Fibroblast of villous mesenchyme (primary cell): ENCODE results near the gene C10orf105. TPM values are rescaled to one million over a fixed set of nuclear protein-coding genes. Genes with fewer than 3 reads are reported as not detected.

ENCODE experiments used
- DNase-seq: peaks from one replicate; pipeline ENCODE4 v3.0.0-alpha.2; 2010; ENCODE audit warnings: low read depth
- H3K4me3 ChIP-seq: 2 replicates; pipeline ENCODE4 v1.5.1; 2011; ENCODE audit warnings: low read depth, mild to moderate bottlenecking, low read length
- CTCF ChIP-seq: IDR thresholded peaks from 2 replicates; pipeline ENCODE4 v1.5.1; 2012; ENCODE audit warnings: low read depth, mild to moderate bottlenecking, low read length; ENCODE audit not compliant: insufficient read depth
- total RNA-seq: library from RNA; depleted of rRNA; stranded (reverse); fragments of >200 nt; gene quantifications from 2 replicates; pipeline ENCODE4 v1.2.3, GENCODE V29; 2012

C10orf105 gene
- total RNA-seq, 1 donor, result not detected

DNA sequence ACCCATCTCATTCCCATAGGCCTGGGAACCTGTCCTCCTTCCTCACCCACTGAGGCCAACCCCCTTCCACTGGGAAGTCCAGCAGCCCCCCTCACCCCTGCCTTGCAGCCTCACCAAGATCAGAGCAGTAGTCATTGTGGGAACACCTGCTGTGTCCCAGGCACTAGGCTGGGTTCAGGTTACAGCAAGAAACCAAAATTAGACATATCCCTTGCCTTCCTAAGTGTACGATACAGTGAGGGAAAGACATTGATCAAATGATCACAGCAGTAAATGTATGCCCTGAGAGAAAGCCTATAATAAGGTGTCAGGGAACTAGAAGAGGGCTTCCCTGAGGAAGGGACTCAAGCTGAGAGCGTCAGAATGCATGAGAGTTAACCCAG is 17.0 kb upstream of the C10orf105 start:
- TF ChIP-seq CTCF, result no peak
- DNase-seq, result no peak
- no peak overlapping the region for H3K4me3 ChIP-seq

DNA sequence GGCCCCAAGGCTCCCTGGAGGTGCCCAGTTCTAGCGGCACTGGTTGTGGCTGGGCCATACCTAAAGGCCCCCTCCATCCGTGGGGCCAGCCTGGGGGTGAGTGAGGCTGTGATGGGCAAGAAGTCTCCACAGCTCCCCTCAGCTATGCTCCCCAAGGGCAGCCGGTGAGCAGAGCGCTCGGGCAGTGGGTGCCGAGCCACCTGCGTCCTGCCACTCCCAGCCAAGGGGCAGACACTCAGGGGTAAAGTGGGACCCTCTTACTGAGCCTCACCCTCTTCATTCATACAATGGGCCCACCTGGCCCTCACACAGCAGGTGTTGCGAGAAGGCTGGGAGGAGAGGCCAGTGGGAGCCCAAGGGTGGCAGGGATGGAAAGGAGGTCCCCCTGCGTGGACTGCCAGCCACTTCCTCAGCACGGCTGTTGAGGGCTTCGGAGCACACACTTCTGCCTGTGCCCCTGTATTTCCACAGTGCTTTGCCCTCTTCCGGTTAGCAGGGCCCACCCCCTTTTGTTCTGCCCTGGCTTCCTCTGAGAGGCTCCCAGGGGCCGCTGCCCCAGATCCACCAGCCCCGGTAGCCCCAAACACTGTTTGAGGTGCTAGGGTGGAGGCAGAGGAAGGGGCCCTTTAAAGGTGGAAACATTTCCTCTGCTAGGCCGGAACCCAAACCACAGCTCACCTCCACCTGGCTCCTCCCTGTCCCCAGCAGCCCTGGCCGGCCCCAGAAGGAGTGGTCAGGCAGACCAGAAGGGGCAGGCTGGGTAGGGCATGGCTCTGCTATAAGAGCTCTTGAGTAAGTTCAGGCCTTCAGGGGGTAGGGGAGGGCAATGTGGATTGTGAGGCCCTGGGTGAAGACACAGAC is 16.4 kb upstream of the C10orf105 start:
- no peak overlapping the region for H3K4me3 ChIP-seq
- TF ChIP-seq CTCF, result no peak
- DNase-seq, result no peak

DNA sequence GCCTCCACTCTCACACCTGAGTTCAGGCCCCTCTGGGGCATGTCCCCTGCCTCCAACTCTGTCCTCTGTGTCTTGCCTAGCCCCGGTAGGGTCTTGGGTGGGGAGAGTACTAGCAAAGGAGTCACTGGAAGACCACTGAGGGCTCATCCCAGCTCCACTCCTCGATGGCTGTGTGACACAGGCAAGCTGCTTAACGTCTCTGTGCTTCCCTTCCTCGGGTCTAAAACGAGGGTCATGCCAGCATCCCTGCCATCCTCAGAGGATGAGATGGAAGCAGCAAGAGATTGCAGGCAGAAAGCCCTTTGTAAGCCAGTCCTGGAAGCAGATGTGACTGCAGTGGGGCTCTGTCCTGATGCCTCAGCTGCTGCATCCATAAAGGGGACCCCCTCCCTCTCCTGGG is 15.2 kb upstream of the C10orf105 start:
- H3K4me3 ChIP-seq, result no peak overlapping the region
- no peak for DNase-seq
- TF ChIP-seq CTCF, result no peak

GRCh38 chr10:71731791-71732190 is 12.2 kb upstream of the C10orf105 start:
- no peak overlapping the region for H3K4me3 ChIP-seq
- no peak for TF ChIP-seq CTCF
- DNase-seq, result no peak

- no peak for TF ChIP-seq CTCF
- no peak overlapping the region for H3K4me3 ChIP-seq
- no peak for DNase-seq
These were observed 9.6 kb upstream of the C10orf105 start for GRCh38 chr10:71729161-71729636.

- TF ChIP-seq CTCF, result no peak
- peak; percentile 50 for DNase-seq
- H3K4me3 ChIP-seq, result no peak overlapping the region
These were observed 8.5 kb upstream of the C10orf105 start for GRCh38 chr10:71727738-71728737.
